Heart left ventricle (tissue), 16 donors: ENCODE measurements around the gene SPEF2. TPM values are rescaled to one million over a fixed set of nuclear protein-coding genes. Genes with fewer than 3 reads are reported as not detected.

Experiments used
- ATAC-seq, 4 donors: fragments of 200-7000 bp; cut with Tn5 transposase; one replicate each; pipeline ENCODE4 v1.9.1; 2020 to 2022; ENCODE audit warnings: moderate library complexity in 4 of 4, mild to moderate bottlenecking in 3 of 4, moderate number of reproducible peaks in 1 of 4
- DNase-seq, 5 donors: peaks; one replicate each; pipeline ENCODE4 v3.0.0-alpha.2; 2020
- H3K27ac ChIP-seq, 12 donors: fragments of 200-600 bp; sonication (generic) in 4 of 12; one replicate each; pipeline versions ENCODE4 v1.5.0 to v1.8.0; 2016 to 2022; ENCODE audit warnings: mild to moderate bottlenecking in 2 of 12
- H3K27me3 ChIP-seq, 9 donors: fragments of 200-600 bp; sonication (generic) in 2 of 9; one replicate each; pipeline versions ENCODE4 v1.5.1 to v1.8.0; 2016 to 2022; ENCODE audit warnings: mild to moderate bottlenecking in 3 of 9
- H3K36me3 ChIP-seq, 9 donors: fragments of 200-600 bp; sonication (generic) in 2 of 9; one replicate each; pipeline versions ENCODE4 v1.5.0 to v1.8.0; 2018 to 2022; ENCODE audit warnings: mild to moderate bottlenecking in 2 of 9
- H3K4me1 ChIP-seq, 12 donors: fragments of 200-600 bp; sonication (generic) in 4 of 12; one replicate each; pipeline versions ENCODE4 v1.5.0 to v1.8.0; 2016 to 2022; ENCODE audit warnings: mild to moderate bottlenecking in 3 of 12
- H3K4me3 ChIP-seq, 12 donors: fragments of 200-600 bp; sonication (generic) in 4 of 12; one replicate each; pipeline versions ENCODE4 v1.5.0 to v1.8.0; 2017 to 2022; ENCODE audit warnings: mild to moderate bottlenecking in 9 of 12, moderate library complexity in 4 of 12
- H3K9me3 ChIP-seq, 12 donors: fragments of 200-600 bp; sonication (generic) in 4 of 12; one replicate each; pipeline versions ENCODE4 v1.5.0 to v1.8.0; 2016 to 2022; ENCODE audit warnings: mild to moderate bottlenecking in 1 of 12
- POLR2A ChIP-seq, 2 donors: fragments of 450-650 bp; IDR thresholded peaks; one replicate each; pipeline ENCODE4 v1.6.1; 2017; ENCODE audit warnings: antibody characterized with exemption in 2 of 2, mild to moderate bottlenecking in 2 of 2, moderate library complexity in 2 of 2
- WGBS, 4 donors: extraction: QIAGEN DNeasy Blood & Tissue Kit in 2 of 4; methylation state at CpG; one replicate each; pipeline versions ENCODE4 v1.1.5 to v1.1.7; 2013 to 2018; 5-methylcytosine and 5-hydroxymethylcytosine counted together
- intact Hi-C, 10 donors: fragments of 100-400 bp; cut with DNase I; formaldehyde crosslinking; loops; one replicate each; pipeline versions ENCODE4 v1.11.1 to v1.14.2; 2022
- polyA plus RNA-seq, 2 donors: library from polyadenylated mRNA; stranded (reverse); fragments of 200-250 nt; gene quantifications; one replicate each; pipeline ENCODE4 v1.2.3, GENCODE V29; 2013
- total RNA-seq, 9 donors: library from RNA; depleted of rRNA in 2 of 9; stranded (reverse); fragments of >200 nt in 2 of 9; fragmentation: NEBNext Ultra II Directional in 3 of 9; extraction: Animal tissue kit (Norgen Biotek cat#: 25700) in 3 of 9; gene quantifications; one replicate each; pipeline versions ENCODE4 v1.1.0 to v1.2.4, GENCODE V29; 2016 to 2023
- TF ChIP-seq, protein P1 (sequence below), 12 donors: fragments of 200-600 bp; sonication (generic) in 4 of 12; IDR thresholded peaks; one replicate each; pipeline versions ENCODE4 v1.5.0 to v1.8.0; 2018 to 2022; ENCODE audit warnings: antibody characterized with exemption in 12 of 12, mild to moderate bottlenecking in 5 of 12
- donor health status: ischemic (EF 13 %, LVEDD 7.1; RV severe dilation, severe dysfunction).
- donor health status: healthy with polysubstance abuse.
- donor health status: DM: no; HTN: yes; CAD: no.
- donor health status: DM: no; HTN: no; CAD: no.
- donor health status: ischemic (EF 25% LVEDD 6.9; RV normal size, moderate dysfunction).
- donor health status: ischemic (EF 25% LVEDD 5.7; RV mildly dilated, moderate dysfunction).
- donor health status: healthy.
- donor health status: DM: yes; HTN: yes; CAD: no.
- donor health status: ischemic (EF 35%, LVEDD 5.7; RV mildly dilated, moderate dysfunction).
- donor health status: nonischemic (EF 11% LVEDD 7.7; RV severe dilation, severe dysfunction).
- donor health status: DM: yes; HTN: yes; CAD: no.
- donor health status: PGD.
- donor health status: ischemic (EF 29% LVEDD 5.4; RV normal size, mild dysfunction).
- donor health status: nonischemic (EF 23%, LVEDD 6.1; RV moderate dilation, normal function).

The SPEF2 gene
- total and polyA plus RNA-seq, 11 donors: 0.46 to 4.1 (median 1.3) TPM

- no peaks in the 10 kb centered on the region for H3K27me3 ChIP-seq
- DNase-seq: no peak
- intact Hi-C loops: loop anchor here in 7 of 10 donors (2.0 to 5.0 kb wide), 5 partner anchors 34 to 149 kb away; no protein-coding TSS in a partner anchor
- TF ChIP-seq, protein P1, sequence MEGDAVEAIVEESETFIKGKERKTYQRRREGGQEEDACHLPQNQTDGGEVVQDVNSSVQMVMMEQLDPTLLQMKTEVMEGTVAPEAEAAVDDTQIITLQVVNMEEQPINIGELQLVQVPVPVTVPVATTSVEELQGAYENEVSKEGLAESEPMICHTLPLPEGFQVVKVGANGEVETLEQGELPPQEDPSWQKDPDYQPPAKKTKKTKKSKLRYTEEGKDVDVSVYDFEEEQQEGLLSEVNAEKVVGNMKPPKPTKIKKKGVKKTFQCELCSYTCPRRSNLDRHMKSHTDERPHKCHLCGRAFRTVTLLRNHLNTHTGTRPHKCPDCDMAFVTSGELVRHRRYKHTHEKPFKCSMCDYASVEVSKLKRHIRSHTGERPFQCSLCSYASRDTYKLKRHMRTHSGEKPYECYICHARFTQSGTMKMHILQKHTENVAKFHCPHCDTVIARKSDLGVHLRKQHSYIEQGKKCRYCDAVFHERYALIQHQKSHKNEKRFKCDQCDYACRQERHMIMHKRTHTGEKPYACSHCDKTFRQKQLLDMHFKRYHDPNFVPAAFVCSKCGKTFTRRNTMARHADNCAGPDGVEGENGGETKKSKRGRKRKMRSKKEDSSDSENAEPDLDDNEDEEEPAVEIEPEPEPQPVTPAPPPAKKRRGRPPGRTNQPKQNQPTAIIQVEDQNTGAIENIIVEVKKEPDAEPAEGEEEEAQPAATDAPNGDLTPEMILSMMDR (IDR thresholded peaks at IDR 0.05): no peak
- no peak for TF ChIP-seq POLR2A (IDR thresholded peaks at IDR 0.05)
- H3K9me3 ChIP-seq: no peaks in the 10 kb centered on the region
- H3K27ac ChIP-seq: no peak overlapping the region
- no peak for ATAC-seq
- WGBS, 4 donors: 83 to 89% (median 84%) methylated on average over 3 of the region's 3 CpGs
- no peak overlapping the region for H3K4me3 ChIP-seq
- no peaks in the 10 kb centered on the region for H3K36me3 ChIP-seq
- peaks cover 0 to 23% (median 7%) of the 10 kb centered on the region in 12 donors for H3K4me1 ChIP-seq
These were observed 160.7 kb downstream of the SPEF2 start for GRCh38 chr5:35778259-35778769.

DNA sequence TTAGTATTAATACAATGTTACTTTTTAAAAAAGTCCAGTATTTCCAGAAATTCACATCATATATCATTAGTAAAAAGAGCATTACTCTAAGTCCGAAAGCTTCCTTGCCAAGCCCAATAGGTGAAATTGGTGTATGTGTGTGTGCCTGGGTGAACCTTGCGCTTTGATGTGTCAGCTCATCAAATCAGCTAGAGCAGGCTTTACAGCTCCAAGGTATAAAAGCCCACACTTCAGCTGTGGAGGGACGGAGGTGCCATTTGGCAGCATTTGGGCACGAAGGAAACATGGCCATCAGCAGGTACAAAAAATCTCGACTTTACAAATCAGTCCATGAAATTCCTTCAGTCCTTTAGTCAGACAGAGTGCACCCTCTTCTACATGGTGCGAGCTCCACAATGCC is 162.6 kb downstream of the SPEF2 start:
- Histone ChIP-seq H3K4me1 (peaks cover 0 to 23% (median 7%) of the 10 kb centered on the region in 12 donors), H3K4me3 (no peak overlapping the region), H3K27me3 (no peaks in the 10 kb centered on the region), H3K9me3 (no peaks in the 10 kb centered on the region), H3K36me3 (no peaks in the 10 kb centered on the region), H3K27ac (peak overlapping the region in 1 of 12 donors; percentile 66)
- TF ChIP-seq, protein P1 (IDR thresholded peaks at IDR 0.05): no peak
- TF ChIP-seq POLR2A (IDR thresholded peaks at IDR 0.05): no peak
- ATAC-seq (no peak), DNase-seq (no peak)
- intact Hi-C loops: loop anchor here in 1 of 10 donors (5.0 kb wide), 1 partner anchor 72 kb away; no protein-coding TSS in a partner anchor
- 92 to 94% (median 93%) methylated on average over 6 of the region's 6 CpGs for WGBS, 4 donors

DNA sequence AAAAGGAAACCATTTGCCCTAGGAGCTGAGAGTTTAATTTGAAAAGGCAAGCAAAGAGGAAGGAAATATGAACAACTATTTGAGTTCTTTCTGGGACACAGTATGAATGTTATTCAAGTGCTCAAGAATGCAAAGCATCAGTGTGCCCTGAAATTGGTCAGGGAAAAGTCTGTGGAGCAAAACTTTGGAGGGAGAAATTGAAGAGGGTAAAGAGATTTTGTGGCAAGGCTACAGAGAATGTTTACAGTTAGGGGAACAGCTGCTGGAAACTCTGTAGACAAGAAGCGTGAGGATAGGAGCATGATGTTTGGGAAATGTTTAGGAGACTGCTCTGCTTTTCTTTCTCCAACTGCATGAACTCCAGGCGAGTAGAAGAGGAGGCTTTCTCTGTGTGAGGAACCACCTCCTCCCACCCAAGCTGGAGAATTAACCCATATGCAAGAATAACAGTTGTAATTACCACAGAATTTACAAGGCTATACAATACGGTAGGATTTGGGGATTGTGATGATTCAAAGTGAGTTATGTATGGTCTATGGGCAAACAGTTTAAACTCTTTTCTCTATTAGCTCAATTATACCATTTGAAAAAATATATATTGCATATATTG is 163.6 kb downstream of the SPEF2 start:
- no peaks in the 10 kb centered on the region for H3K36me3 ChIP-seq
- no peak for TF ChIP-seq POLR2A (IDR thresholded peaks at IDR 0.05)
- TF ChIP-seq, protein P1 (IDR thresholded peaks at IDR 0.05): no peak
- DNase-seq (no peak), ATAC-seq (no peak)
- peaks cover 0 to 23% (median 7%) of the 10 kb centered on the region in 12 donors for H3K4me1 ChIP-seq
- peak overlapping the region in 4 of 12 donors; percentile 22 to 66 (median 30) for H3K27ac ChIP-seq
- WGBS, 4 donors: 42 to 63% (median 51%) methylated on average over 3 of the region's 3 CpGs
- intact Hi-C loops: loop anchor here in 1 of 10 donors (5.0 kb wide), 1 partner anchor 71 kb away; no protein-coding TSS in a partner anchor
- no peaks in the 10 kb centered on the region for H3K9me3 ChIP-seq
- H3K27me3 ChIP-seq: no peaks in the 10 kb centered on the region
- no peak overlapping the region for H3K4me3 ChIP-seq

DNA sequence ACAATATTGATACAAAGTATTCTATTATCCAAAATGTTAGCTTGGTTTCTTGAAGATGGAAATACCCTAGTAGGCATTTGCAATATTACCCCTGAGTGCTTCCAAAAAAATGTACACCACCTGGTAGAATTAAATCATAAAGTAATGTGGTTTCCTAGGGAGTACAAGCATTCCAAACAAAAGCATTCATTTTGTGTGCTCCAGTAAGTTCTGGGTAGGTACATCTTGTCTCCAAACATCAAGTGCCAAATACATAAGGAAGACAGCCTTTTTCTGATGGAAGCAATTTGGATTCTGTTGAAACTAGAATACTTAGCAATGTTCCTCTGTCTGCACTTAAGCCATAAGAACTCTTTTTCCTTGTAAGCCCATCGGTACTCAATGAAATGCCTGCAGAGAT is 165.9 kb downstream of the SPEF2 start:
- ATAC-seq (no peak), DNase-seq (no peak)
- WGBS, 4 donors: 0 to 100% (median 100%) methylated on average over 1 of the region's 1 CpG
- Histone ChIP-seq H3K4me1 (peaks cover 0 to 20% (median 7%) of the 10 kb centered on the region in 12 donors), H3K9me3 (no peaks in the 10 kb centered on the region), H3K27ac (no peak overlapping the region), H3K27me3 (no peaks in the 10 kb centered on the region), H3K4me3 (no peak overlapping the region), H3K36me3 (no peaks in the 10 kb centered on the region)
- TF ChIP-seq POLR2A (IDR thresholded peaks at IDR 0.05): no peak
- TF ChIP-seq, protein P1 (IDR thresholded peaks at IDR 0.05): no peak
- intact Hi-C loops: loop anchor here in 1 of 10 donors (5.0 kb wide), 1 partner anchor 69 kb away; no protein-coding TSS in a partner anchor
